OCI-LY1 (cell line): ENCODE data around the gene KDM3A.

Source experiments
- EZH2 ChIP-seq: fragments of 200-600 bp; sonication (generic), shearing (Covaris generic); IDR thresholded peaks from 2 replicates; pipeline ENCODE4 v1.8.0; 2017; ENCODE audit warnings: borderline replicate concordance, mixed run types, mild to moderate bottlenecking, antibody characterized with exemption, low read length, moderate library complexity, mixed read lengths
- TF ChIP-seq, protein P1 (sequence below): fragments of 200-600 bp; sonication (generic), shearing (Covaris generic); IDR thresholded peaks from 2 replicates; pipeline ENCODE4 v1.5.1; 2017; ENCODE audit warnings: mild to moderate bottlenecking, antibody characterized with exemption, low read length, moderate library complexity, mixed read lengths

DNA sequence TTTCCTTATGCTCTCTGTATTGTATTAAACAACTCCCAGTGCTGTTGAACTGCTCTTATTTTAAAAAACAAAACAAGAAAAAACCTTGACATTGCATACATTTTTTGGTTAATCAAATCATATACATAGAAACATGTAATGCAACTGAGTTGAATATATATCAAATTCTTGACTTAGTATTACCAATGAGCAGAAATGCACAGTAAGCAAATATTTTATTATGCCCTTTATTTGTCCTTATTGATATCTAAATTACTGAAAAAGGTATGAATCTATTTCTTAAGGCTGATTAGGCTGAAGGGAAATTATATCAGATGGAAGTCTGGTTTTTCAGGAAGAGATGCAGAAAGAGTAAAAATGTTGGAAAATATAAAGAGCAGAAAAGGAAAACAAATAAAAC is 6.9 kb upstream of the KDM3A start:
- TF ChIP-seq, protein P1, sequence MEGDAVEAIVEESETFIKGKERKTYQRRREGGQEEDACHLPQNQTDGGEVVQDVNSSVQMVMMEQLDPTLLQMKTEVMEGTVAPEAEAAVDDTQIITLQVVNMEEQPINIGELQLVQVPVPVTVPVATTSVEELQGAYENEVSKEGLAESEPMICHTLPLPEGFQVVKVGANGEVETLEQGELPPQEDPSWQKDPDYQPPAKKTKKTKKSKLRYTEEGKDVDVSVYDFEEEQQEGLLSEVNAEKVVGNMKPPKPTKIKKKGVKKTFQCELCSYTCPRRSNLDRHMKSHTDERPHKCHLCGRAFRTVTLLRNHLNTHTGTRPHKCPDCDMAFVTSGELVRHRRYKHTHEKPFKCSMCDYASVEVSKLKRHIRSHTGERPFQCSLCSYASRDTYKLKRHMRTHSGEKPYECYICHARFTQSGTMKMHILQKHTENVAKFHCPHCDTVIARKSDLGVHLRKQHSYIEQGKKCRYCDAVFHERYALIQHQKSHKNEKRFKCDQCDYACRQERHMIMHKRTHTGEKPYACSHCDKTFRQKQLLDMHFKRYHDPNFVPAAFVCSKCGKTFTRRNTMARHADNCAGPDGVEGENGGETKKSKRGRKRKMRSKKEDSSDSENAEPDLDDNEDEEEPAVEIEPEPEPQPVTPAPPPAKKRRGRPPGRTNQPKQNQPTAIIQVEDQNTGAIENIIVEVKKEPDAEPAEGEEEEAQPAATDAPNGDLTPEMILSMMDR = no peak
- no peak for TF ChIP-seq EZH2
